NAMALWA (cell line): Measurements from ENCODE around the gene PLCL2.
"Not testable (repeated sequence)": the region's sequence is repeated elsewhere in the genome, so short reads cannot be mapped to it uniquely, and the experiment has no call there.

ENCODE experiments used
- DNase-seq: peaks from one replicate; pipeline ENCODE4 v3.0.0-alpha.2; 2015; ENCODE audit warnings: low spot score

Gene PLCL2

DNA sequence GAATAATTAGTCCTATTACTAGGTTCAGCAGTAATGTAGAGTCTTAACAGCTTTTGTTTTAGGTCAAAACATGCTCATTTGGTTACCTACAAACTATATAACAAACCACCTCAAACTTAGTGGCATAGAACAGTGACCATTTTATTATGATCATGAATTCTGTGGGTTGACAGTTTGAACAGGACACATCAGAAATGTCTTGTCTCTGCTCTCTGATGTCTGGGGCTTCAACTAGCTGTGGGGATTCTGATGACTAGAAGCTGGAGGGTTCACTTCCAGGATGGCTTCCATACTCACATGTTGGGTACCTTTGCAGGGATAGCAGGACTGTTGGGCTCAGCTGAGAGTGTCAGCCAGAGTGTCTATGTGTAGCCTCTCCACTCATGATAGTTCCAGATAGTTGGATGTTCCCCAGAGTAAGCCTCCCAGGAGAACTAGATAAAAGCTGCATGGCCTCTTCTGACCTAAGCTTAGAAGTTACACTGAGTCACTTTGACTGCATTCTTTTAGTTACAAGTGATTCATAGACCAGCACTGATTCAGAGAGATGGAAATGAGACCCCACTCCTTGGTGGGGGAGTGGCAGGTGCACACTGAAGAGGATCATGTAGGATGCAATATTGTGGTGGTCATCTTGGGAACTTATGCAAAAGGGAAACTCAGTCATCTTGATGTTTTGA, 32.6 kb downstream of the PLCL2 start:
- no peak for DNase-seq

DNA sequence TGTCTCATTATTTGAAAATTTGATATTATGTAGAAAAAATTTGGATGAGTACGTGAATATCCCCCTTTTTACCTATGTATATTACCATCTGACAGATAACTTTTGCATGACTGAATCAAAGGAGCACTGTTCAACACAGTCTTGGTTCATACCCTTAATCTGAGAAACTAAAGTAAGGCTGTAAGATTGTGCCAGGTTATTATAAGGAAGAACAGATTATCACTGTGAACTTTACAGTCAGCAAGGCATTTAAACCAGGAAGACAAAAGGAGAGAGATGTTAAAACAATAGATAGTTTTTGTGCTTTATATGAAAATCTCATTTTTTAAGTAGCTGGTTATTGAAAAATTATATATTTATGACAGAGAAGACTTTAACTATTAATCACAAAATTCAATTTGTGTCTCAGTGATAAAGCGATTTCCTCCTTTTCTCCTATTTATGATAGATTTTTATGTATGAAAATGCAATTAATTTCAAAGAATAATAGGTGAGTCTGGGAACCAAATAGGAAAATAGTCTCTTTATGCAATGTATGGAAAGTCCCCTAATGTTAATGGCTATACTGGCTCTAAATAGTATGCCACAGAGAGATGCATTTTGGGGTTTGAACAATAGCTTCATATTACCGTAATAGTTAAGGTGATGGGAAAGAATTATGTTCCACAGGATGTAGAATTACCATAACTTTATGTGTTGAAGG, 33.4 kb downstream of the PLCL2 start:
- DNase-seq = no peak

DNA sequence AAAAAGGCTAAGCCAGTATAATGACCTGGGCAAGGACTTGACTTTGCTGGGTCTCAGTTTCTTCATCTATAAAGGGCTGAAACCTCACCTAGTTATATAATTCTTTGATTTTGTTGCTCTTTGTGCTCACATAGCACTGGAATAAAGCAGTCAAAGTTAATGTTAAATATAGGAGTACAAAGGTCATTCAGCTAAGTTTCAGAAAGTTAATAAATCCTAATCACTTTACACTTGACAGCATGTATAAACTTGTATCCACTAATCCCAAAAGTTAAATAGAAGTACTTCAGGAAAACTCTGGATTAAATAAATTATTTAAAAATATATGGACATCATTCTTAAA, 33.9 kb downstream of the PLCL2 start:
- no peak for DNase-seq

DNA sequence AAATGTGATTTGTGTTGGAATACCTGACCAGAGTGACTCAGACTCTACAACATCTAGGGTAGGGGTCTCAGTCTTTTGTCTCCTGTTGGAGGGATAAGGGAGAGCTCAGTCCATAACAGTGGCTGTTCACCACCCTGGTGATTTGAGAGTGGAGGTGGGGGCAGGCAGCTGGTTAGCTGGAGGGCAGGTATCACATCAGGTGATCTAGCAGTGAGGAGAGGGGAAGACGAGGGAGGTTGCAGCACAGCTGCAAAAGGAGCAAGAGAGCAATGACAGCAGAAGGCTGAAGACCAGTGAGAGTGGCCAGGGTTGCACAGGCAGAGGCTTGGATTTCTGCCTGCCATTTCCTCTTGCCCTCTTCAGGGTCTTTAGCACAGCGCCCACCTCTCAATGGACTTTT, 38.4 kb downstream of the PLCL2 start:
- DNase-seq = no peak

DNA sequence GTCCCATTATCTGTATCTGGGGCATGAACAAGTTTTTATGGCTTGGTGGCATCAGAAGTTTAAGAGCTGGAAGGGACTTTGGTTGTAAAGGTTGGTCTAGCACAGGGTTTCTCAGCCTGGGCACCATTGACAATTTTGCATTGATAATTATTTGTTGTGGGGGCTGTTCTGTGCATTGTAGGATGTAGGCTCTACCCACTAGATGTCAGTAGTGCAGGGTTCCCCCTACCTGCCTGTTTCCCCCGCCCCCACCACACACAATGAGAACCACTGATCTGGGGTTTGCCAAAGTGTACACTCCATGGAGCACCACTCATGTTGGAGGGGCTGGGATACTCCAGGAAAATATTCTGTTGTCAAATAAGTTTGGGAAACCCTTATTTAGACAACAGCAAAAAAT, 42.7 kb downstream of the PLCL2 start:
- peak; percentile 51 for DNase-seq

DNA sequence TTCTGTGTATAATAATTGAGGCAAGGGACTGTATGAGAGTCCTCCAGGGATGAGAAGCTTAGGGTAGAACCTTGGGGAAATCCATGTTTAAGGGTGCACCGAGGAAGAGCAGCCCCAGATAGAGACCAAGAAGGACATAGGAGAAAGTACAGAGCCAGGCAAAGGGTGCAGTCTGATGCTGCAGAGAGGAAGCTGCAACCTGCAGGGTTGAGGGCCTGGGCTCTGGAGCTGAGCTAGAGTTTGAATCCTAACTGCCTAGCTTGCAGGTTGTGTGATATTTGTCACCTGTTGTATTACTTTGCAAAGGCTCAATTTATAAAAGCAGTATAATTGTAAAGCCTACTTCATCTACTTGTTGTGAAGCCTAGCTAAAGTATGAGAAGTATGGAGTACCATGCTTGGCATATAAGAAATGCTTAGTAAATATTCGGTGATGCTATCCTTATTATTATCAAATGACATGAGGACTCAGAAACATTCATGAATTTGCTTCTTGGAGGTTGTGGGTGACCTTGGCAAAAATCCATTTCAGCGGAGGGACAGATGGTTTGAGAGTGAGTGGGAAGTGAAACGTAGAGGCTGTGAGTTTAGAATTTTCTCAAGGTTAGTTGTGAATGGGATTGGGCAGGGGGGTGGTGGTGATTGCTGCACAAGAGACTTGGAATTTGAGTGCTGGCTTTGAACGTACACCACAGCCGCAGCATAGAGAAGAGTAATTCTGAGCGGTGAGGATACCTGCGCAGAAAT, 43.8 kb downstream of the PLCL2 start:
- DNase-seq = peak; percentile 33

DNA sequence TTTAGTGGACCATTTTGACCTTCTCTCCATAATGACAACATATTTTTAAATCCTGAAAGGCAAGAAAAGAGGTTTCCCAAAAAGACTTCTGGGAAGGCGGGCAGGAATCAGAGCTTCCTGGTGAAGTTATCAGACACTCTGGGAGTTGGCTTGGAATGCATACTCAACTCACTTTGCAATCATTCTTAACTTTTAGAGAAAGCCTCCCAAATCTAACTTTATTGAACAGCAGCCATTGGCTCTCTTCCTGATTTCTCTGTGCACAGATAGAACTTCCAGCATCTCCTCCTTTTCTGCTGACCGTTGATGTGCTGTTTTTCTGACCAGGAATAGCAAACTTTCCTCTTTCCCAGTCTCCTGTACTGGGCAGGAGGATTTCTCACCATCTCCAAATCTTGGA, 44.6 kb downstream of the PLCL2 start:
- no peak for DNase-seq

DNA sequence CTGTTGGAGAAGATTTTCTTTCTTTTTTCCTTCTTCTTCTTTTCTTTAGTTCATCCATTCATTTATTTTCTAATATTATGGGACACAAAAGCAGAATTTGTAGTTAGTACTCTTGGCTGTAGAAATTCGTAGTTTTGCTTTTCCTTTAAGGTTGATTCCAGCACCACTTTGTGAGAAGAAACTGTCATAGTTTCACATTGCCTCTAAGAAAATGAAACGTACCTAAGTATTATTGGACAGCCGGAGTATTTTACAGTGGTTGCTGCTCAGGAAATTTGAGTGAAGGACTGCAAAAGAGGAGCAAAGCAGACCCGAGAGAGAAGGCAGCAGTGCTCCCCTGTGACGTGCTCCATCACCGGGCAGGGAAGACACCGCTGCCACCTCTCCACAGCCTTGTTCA, 48.1 kb downstream of the PLCL2 start:
- DNase-seq = no peak

DNA sequence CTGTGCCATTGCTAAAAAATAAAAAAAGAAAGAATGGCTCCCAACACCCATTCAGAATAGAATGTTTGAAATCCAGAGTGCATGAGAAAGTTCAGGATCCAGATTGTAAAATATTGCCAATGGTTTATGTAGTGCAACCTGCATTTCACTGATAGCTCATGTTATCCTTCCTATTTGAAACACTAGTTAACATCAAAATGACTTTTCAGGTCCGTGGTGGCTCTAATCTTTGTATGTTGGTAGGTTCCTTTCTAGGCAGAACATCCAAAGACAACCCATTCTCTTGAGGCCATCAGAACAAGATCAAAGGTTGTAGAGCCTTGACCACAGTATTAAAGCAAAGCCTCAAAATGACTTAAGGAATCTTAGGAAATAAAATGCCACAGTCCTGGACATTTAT, 51.0 kb downstream of the PLCL2 start:
- no peak for DNase-seq

DNA sequence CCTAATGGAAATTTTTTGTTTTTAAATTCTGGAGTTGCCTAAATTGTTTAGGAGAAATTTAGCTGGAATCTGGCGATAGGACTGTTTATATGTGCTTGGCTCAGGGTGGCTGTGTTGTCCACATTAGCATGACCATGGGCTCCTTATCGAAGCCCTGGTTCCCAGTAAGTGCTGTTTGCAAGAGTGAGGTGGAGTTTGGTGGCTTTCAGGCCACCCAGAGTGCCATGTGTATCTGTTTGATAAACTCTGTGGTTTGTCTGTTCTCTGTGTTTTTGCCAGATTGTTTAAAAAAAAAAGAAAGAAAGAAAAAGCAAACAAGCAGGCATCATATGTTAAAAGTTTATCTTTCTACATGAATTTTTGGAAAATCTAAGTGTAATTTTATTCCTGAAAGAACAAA, 51.5 kb downstream of the PLCL2 start:
- no peak for DNase-seq

DNA sequence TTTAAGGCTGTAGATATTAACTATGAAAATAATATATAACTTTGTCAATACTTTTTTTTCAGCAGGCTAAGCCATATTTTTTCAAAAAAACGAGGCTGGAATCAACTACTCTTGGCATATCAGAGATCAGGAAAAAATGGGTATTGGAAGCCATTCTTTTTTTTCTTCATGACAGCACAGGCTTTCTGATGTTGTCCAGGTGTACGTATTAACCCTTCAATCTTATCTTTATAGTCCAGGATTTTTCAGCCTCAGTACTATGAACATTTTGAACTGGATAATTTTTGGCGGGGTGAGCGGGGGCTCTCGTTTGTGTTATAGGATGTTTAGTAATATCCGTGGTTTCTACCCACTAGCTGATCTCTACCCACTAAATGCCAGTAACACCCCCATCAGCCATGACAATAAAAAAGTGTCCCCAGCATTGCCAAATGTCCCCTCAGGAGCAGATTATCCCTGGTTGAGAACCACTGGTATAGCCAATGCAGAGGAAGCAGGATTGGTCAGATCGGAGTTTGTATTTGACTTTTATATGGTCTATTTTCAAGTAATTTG, 52.0 kb downstream of the PLCL2 start:
- no peak for DNase-seq

DNA sequence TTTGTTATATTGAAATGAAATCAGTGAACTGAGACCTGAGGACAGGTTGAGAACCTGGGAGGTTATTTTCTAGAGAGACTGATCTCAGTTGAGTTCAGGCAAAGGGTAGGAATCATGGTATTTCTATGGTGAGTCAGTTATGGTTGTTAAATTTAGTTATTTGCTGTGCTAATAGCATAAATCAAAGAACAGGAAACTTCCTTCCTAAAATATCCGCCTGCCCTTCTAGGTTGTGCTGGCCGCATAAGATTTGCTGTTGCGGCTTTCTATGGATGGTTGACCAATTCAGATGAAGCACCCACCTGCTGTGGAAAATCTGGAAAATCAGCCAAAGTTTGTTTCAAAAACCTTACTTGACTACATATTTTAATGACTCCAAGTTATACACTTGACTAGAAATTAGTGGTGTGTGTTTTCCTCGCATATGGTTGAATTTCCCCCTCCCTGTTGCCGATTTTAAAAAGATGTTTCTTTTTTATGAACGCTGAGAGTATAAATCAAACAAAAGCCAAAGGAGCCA, 52.6 kb downstream of the PLCL2 start:
- no peak for DNase-seq

DNA sequence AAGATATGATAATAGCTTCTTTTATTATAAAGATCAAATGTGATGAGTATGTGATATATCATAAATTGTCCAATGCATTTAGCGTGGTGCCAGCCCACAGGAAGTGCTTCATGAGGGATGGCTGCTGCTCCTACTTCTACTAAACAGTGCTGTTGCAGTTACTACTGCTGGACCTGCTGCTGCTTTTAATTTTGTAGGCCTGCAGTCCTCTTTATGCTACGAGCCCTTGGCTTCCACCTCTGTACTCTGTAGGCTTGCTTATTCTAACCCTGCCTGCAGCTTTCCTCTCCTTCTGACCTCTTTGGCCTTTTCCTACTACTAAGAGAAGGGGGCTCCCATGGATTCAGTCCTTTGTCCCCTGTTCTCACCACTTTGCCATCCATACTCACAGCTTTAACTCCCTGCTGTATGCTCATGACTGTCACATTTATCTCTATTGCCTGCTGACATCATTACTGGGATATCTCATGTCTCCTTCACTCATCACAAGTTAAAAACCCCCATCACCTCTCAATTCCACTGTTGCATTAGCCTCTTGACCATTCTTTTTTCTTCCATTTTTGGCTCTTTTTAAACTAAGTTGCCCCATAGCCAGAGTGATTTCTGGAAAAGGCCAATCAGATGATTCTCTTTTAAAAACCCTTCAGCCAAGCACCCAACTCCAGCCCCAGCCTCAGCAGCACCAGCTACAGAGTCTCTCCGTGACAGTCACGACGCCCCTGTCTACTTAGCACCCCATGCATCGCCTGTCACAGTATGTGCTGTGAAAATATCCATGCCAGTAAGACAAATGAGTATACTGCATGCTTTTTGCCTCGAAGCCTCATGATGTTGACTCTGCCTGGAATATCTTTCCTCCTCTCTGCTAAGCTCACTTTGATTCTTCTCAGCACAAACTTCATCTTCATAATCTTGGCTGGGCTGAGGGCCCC, 56.3 kb downstream of the PLCL2 start:
- DNase-seq = no peak

DNA sequence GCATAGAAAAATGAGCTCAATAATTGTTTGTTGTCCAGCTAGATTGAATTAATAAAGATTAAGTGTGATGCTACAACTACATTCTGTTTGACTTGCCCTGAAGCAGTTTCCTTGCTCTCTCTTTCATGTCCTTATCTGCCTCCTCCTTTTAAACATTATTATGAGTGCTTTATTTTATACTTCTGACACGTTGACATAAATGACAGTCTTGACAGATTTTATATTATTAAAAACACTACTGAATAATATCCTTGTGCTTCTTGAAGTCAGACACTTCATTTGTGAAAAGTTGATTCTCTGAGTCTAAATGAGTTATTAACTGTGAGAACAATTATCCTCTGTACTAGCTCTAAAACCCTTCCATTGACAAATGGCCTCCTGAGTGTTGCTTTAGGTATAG, 58.2 kb downstream of the PLCL2 start:
- DNase-seq = no peak

DNA sequence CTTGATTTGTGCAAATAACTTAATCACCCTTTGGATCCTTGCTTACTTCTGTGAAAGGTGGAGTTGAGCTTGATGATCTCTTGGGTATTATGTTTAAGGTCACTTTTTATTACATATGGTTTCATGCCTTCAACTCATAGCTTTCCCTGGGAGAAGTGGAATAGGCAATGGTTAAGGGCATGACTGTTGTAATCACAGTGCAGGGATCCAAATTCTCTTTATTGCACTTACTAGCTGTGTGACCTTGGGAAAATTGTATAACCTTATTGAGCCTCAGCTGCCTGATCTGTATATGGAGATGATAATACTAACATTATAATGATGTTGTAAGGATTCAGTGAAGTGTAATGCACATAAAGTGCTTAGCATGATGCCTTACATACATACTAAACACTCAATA, 59.1 kb downstream of the PLCL2 start:
- no peak for DNase-seq

DNA sequence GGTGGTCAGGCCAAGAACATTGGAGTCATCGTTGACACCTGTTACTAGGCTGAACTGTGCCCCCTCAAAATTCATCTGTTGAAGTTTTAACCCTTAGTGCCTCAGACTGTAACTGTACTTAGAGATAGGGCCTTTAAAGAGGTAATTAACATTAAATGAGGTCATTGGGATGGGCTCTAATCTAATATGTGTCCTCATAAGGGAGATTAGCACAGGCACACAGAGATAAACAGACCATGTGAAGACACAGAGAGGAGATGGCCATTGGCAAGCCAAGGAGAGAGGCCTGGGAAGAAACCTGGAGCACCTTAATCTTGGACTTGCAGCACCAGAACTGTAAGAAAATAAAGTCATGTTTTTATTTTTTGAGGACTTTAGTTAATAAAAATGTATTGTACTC, 59.6 kb downstream of the PLCL2 start:
- DNase-seq = no peak

DNA sequence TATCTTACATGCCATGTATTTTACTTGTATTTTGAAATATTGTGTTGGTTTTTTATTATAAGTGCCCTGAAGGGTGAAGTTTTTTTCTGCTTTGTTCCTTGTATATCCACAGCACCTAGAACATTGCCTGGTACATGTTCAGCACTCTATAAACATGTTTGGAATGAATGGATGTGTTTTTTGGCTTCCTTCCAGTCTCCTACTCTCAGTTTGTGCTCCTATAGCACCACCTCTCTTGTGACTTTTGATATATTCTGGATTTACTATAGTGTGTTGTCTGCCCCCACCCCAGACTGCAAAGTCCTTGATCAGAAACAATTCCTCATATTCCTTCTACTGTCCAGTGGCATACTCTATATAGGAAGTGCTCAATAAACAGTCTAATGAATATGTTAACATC, 60.6 kb downstream of the PLCL2 start:
- DNase-seq = no peak

DNA sequence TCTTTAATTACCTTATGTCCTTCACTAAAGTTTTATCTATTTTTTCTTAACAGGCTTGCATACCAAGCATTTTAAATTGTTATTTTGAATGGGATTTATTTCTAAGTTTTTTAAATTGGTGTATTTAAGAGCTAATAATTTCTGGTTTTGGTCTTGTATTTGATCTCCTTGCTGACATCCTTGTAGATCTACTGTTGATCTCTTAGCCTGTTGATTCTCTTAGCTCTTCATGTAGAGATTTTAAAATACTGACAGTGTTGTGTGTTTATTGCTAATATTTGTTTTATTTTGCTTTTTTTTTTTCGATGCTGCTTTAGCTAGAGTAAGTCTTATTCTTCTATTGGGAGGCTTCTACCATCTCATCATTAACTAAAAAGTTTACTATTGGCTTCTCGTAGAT, 65.5 kb downstream of the PLCL2 start:
- DNase-seq = no peak

DNA sequence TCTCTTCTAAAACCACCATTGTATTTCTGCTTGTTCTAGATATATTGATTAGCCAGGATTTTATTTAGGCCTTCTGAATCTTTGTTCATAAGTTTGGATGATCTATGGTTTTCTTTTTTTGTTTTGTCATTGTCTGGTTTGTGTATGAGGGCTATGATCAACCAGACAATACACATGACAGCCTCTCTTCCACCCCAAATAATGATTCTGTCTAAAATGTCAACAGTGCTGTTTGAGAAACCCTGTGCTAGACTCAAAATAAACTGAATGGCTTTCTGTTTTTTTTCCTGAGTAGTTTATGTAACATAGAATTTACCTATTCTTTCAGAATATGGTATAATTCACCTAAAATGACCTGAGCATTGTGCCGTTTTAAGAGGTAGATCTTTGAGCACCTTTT, 66.1 kb downstream of the PLCL2 start:
- DNase-seq = no peak

DNA sequence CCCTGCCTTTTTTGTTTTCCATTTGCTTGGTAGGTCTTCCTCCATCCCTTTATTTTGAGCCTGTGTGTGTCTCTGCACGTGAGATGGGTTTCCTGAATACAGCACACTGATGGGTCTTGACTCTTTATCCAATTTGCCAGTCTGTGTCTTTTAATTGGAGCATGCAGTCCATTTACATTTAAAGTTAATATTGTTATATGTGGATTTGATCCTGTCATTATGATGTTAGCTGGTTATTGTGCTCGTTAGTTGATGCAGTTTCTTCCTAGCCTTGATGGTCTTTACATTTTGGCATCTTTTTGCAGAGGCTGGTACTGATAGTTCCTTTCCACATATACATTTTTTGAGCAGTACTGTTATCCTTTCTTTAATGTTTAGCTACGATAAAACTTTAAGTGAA, 73.1 kb downstream of the PLCL2 start:
- DNase-seq = not testable (repeated sequence)

DNA sequence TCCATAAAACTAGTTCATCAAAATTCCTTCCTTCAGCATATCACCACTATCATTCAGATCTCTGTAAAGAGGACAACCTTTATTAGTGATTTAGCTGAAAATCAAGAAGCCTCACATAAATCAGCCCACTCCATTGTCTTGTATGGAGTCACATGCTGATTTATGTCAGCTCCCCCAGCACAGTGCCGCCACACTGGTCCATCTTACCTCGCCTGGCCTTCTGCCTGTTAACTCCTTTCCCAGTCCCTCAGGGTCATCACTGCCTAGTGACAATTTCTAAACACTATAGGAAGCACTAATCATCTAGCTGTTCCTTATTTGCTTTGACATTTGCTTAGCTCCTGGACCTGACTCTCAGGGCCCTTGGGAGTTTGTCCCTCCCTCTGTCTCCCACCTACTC, 75.4 kb downstream of the PLCL2 start:
- no peak for DNase-seq
